Tibial nerve (tissue), 4 donors: ENCODE measurements around the gene KPNA4.
"Not testable (repeated sequence)": the region's sequence is repeated elsewhere in the genome, so short reads cannot be mapped to it uniquely, and the experiment has no call there.

Experiments used
- CTCF ChIP-seq, 5 experiments: fragments of 200-600 bp in 3 of 5; fragments of 450-650 bp in 2 of 5; sonication (generic) in 3 of 5; IDR thresholded peaks; one replicate each; pipeline ENCODE4 v1.5.1; 2016 to 2019; ENCODE audit warnings: antibody characterized with exemption in 5 of 5, mild to moderate bottlenecking in 3 of 5, moderate library complexity in 2 of 5
- EP300 ChIP-seq, 2 donors: sonication (generic); formaldehyde crosslinking; IDR thresholded peaks; one replicate each; pipeline ENCODE4 v1.6.1; 2017; ENCODE audit warnings: antibody characterized with exemption in 2 of 2, mild to moderate bottlenecking in 1 of 2
- POLR2A ChIP-seq, 2 donors: fragments of 450-650 bp; IDR thresholded peaks; one replicate each; pipeline ENCODE4 v1.6.1; 2017; ENCODE audit warnings: antibody characterized with exemption in 2 of 2, mild to moderate bottlenecking in 2 of 2, moderate library complexity in 2 of 2

GRCh38 chr3:160452251-160452650 lies 113.1 kb downstream of the KPNA4 start:
- TF ChIP-seq CTCF, POLR2A, EP300 (IDR thresholded peaks at IDR 0.05): not testable (repeated sequence)
